ENCODE measurements around the gene SYT13.

The SYT13 gene

DNA sequence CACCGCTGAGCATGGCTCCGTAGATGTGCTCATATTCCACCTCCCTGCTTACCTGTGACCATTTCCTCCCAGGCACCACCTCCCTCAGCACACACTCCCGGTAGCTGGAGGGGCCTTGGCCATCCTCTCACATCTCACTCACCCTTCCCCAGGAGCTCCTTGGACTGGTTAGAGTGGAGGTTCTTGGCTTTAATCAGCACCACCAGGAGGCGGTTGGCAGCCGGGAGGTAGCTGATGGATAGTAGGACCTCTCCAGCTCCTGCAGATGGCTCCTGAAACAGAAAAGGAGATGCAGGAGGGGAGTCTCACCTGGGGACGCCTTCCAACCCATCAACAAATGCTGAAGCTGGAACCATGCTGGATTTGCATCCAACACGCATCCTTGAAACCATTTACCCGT lies 39.9 kb downstream of the SYT13 start:
- no peak for DNase-seq (ENCODE audit: low read depth)

DNA sequence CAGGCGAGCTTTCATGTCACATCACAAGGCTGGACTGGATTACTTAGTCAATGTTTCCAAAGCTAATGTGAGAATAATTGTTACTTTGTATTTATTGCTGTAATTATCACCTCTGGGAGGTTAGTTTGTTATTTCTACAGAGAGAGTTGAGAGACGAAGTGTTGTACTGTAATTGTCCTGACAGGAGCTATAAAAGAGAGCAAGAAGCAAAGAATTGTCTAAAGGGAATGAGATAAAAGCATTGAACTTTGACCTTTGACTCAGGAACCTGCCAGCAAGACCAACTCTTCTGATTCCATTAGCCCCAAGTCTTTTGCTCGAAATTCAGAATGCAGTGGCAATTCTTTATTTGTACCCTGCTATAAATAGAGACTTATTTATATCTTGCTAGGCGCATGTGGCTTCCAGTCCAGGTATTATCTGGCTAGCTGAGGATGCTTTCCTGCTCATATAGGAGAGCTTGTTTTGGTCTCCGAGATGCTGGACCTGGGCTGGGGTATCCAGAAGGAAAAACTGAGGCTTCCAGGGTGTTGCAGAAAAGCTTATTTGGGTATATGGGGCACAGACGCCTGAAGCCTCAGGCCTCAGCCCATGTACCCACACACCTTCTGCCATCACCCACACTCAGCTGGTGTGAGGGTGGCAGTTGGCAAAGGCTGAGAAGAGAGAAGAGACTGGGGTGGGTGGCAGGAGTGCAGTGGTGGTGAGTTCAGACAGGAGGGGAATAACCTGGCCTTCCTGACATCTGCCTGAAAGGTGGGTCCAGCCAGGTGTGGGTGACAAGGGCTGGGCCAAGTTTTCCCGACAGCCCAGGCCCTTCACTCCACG lies 40.7 kb downstream of the SYT13 start:
- no peak for DNase-seq (ENCODE audit: low read depth)

DNA sequence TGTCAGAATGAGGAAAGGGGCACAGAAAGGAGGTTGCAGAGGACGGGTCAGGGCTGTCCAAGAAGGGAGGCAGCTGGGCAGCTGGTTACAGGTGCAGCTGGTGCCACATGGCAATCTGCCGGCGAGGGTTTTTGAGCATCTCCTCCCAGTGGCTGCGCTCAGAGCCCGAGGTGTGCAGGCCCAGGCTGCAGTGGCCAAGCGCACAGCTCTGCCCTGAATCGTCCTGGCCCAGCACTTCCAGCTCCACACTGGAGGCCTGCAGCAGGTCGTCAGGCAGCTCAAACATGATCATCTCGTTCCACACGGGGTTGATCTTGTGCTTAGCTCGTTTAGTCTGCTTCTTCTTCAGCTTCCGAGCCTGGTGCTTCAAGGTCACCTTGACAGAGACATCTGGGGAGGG lies 42.2 kb downstream of the SYT13 start:
- no peak for DNase-seq (ENCODE audit: low read depth)

DNA sequence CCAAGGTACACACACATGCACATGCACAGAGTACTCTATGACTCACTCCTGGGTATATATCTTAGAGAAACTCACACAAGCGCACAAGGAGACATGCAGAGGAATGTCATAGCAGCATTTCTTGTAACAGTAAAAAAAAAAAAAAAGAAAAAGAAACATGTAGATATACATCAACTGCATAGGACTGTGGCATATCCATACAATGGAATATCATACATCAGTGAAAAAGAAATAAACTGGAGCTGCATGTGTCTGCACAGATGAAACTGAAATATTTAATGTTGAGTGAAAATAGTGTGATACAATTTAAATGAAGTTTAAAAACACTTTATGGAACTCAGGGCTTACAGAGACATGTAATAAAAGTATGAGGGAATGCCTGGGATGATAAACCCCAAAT lies 46.4 kb downstream of the SYT13 start:
- DNase-seq (ENCODE audit: low read depth): no peak

DNA sequence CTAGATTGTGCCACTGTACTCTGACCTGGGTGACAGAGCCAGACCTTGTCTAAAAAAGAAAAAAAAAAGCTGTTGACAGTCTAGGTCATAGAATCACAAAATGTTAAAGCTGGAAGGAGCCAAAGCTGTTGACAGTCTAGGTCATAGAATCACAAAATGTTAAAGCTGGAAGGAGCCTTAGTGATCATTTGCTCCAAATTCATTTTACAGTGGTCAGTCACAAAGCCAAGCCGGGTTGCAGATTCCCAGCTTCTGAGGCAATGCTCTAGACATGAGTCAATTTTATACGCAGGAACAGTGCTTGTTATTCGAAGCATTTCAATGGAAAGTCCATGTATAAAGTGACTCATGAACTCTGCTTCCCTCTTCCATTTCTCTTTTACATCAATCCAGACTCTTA lies 47.4 kb downstream of the SYT13 start:
- no peak for DNase-seq (ENCODE audit: low read depth)

DNA sequence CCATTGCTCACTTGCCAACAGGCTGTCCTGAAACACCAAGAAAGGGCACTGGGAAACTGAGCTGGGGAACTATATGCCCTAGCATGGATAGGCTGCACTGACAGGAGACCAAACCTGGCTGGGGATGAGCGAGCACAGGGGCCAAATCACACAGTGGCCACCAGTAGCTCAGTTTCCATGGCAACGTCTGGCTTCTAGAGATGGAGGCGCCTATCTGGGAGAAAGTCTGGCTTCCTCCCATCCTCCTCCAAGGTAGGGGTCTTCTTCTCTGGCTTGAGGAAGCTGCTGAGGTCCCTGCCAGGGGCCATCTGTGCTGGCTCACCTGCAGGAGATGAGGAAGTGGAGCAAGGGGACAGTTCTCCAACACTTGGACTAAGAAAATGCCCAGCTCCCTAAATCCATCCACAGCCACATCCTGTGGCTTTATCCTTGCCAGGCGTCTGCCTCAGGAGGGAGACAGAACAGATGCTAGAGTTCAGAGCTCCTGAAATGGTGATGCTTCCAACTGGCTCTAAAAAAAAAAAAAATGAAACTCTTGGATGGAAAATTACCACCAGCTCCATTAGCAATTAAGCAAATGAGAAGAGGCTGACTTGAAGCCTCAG lies 48.3 kb downstream of the SYT13 start:
- DNase-seq (ENCODE audit: low read depth): no peak

DNA sequence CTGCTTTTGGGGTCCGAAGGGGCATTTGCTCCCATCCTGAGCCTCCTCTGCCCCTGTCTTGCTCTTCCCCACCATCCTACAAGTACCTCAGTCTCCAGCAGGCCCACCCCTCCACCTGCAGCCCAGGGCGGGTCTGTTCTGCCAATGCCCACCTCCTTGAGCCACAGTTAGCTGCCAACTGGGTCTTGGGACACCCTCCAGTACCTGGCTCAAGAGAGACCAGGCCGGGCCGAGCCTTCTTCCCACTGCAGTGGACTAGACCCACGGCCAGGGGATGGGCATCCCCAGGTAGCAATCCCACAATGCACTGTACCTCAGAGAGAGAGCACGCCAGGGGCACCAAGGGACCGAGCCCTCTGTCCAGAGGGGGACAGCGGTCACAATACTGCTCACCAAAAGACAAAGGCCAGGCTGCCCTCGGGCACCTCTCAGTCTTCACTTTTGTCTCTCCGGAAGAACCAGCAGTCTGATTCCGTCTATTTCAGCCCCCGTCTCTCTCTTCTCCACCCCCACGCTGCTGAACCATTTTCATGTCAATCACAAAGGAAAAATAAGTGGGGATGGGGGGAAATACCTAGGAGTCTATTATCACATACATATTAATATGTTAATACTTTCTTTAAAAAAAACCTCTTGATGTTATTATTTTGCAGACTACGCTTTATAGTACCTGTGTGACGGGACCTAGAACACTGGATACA lies 51.7 kb downstream of the SYT13 start:
- no peak for DNase-seq (ENCODE audit: low read depth)

DNA sequence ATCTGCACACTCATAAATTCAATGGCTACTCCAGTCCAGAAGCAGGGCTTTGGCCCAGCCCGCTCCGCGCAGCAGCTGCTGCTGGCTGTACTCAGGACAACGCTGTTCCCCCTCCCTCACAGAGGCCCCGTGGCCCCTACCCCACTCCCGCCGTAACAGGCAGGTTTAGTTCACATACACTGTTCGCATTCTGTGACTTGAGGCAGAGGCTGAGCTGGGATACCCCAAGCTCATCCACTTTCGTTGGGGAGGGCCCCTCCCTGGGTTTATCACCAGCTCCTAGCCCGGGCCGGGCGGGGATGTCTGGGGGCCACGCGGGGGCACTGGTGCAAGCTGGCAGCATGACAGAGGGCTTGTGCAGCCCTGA lies 52.4 kb downstream of the SYT13 start:
- no peak for DNase-seq (ENCODE audit: low read depth)

DNA sequence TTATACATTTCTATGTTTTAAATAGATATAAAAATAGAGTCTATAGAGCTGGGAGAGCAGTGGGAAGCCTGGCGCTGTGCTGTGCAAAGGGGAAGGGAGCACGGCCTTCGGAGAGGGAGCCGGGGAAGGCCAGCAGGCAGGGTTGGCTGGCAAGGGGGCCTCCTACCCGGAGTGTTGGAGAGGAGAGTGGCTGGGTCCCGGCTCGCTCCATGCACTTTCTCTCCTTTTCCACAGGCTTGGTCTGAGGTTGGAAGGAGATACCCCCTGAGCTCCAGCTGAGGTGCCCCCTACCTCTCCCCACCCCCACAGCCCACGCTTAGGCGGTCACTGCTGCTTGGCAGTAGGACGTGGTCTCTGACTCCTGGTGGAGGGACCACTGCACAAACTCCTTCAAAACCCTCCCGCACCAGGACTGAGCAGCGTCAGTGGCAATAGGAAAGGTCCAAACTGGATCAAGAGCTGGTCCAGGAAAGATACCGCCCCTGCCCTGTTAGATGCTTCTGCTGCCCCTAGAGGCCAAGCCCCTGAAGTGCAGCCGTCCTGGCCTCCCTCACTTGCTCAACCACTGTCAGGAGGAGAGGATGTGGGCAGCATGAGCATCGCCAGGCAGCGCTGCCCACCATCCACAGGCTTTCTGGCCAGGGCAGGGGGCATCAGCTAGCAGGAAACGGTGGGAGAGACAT lies 52.9 kb downstream of the SYT13 start:
- peak; percentile 27 for DNase-seq (ENCODE audit: low read depth)

DNA sequence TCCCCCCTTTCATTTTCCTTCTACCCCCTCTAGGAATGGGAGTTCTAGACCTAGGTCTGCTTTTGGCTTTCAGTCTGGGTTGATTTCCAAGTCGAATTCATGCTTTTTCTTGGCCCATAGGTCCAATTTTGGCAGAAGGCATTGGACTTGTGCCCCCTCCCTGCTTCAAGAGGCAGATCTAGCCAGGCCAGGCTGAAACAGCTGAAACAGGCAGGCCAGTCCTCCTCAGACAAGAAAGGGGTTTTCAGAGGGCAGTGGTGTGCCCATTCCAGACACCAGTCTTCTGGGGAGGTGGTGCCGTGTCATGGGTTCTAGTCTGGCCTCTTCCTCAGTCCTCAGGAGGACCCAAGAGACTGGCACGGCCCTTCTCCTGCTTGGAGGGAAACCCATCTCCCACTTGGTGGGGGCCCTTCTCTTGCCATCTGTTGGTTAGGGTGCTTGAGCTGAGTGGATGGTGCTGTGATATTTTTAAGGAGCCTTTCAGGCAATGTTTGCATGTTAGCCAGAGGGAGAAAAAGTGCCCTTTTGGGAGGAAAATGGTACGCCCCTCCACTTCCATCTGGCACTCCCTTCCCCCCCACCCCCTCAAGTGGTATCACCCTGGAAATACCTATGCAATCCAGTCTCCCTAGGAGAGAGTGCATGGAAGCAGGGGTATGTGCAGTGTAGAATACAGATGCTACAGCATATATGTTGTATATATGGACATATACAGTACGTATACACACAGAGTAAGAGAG lies 53.6 kb downstream of the SYT13 start:
- DNase-seq (ENCODE audit: low read depth): no peak

DNA sequence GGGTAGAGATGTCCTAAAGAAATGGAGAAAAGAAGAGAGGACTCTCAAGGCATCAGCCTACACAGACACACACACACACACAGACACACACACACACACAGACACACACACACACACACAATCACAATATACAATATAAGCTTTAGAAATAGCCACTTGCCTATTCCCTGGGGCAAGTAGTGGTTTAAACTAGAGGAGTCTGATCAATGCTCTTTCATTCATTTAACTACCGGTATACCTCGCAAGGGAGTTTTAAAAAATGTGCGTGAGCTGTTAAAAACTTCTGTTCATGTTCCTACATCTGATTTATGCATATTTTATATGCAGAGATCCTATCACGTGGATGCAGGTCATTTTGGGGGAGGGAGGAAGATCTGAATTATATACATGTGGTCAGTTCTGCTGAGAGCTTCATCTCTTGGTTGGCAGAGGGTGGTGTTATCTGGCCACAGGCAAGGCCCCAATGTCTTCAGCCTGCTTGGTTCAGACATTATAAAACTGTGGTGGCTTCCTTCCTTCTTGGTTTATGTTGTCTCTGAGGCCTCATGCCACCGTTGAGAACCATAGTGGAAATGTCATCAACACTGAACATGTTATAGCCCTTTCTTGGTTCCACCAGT lies 56.6 kb downstream of the SYT13 start:
- DNase-seq (ENCODE audit: low read depth): no peak

DNA sequence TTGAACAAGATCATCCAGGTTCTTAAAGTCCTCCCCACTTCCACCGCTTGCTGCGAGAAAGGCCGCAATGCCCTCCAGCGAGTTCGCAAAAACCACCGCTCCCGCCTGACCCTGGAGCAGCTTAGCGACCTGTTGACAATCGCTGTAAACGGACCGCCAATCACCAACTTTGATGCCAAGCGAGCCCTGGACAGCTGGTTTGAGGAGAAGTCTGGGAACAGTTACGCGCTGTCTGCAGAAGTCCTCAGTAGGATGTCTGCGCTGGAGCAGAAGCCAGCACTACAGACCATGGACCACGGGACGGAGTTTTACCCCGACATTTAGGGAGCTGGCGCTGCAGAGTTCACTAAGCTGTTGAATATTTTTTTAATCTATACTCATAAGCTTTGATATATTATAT lies 58.3 kb downstream of the SYT13 start:
- DNase-seq (ENCODE audit: low read depth): no peak

DNA sequence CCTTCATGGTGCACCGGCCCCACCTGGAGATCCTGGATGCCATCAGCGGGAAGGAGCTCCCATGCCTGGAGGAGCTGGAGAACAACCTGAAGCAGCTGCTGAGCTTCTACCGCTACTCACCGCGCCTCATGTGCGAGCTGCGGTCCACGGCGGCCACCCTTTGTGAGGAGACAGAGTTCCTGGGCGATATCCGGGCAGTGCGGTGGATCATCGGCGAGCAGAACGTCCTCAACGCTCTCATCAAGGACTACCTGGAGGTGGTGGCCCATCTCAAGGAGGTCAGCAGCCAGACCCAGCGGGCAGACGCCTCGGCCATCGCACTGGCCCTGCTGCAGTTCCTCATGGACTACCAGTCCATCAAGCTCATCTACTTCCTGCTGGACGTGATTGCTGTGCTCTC lies 59.2 kb downstream of the SYT13 start:
- DNase-seq (ENCODE audit: low read depth): no peak

DNA sequence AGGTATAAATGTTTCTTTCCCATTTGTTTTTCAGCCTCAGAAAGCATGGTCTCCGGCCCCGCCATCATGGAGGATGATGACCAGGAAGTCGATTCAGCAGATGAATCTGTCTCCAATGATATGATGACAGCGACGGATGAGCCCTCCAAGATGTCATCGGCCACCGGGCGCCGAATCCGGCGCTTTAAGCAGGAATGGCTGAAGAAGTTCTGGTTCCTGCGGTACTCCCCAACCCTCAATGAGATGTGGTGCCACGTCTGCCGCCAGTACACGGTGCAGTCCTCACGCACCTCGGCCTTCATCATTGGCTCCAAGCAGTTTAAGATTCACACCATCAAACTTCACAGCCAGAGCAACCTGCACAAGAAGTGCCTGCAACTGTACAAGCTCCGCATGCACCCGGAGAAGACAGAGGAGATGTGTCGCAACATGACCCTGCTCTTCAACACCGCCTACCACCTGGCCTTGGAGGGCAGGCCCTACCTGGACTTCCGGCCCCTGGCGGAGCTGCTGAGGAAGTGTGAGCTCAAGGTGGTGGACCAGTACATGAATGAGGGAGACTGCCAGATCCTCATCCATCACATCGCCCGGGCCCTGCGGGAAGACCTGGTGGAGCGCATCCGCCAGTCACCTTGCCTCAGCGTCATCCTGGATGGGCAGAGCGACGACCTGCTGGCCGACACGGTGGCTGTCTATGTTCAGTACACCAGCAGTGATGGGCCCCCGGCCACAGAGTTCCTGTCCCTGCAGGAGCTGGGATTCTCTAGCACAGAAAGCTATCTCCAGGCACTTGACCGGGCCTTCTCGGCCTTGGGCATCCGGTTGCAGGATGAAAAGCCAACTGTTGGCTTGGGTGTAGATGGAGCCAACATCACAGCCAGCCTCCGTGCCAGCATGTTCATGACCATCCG lies 59.9 kb downstream of the SYT13 start:
- DNase-seq (ENCODE audit: low read depth): no peak

DNA sequence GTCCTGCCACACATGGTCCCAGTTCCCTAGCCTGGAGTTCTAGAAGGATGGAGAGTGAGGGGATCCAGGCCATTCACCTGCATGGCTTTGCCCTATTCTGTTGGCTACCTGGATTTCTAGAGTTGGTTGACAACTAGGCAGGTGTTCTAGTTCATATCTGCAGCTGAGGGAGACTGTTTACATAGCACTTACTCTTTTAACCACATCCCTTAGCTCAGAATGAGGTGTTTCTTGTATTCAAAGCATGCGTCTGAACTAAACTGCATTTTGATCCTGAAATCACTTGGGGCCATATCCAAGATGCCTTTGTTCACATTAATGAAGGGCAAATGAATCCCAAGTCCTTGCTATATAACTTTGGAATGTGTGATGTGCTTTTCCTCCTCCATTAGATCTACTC lies 60.9 kb downstream of the SYT13 start:
- DNase-seq (ENCODE audit: low read depth): no peak

DNA sequence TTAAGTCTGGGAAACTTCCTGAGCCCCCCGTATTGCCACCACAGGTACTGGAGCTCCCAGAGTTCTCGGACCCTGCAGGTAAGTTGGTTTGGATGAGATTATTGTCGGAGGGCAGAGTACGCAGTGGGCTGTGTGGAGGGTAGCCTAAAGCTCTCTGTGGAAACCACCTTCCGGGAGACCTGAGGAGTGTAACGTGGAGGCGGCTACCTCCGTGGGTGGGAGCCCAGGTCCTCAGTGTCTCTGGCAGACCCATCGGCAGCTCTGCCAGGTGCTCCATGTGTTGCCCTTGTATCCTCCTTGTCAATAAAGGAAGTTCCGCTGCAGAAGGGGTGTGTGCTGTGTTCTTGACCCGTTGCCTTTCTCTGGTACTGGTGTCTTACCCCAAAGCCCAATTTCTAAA lies 61.4 kb downstream of the SYT13 start:
- no peak for DNase-seq (ENCODE audit: low read depth)

DNA sequence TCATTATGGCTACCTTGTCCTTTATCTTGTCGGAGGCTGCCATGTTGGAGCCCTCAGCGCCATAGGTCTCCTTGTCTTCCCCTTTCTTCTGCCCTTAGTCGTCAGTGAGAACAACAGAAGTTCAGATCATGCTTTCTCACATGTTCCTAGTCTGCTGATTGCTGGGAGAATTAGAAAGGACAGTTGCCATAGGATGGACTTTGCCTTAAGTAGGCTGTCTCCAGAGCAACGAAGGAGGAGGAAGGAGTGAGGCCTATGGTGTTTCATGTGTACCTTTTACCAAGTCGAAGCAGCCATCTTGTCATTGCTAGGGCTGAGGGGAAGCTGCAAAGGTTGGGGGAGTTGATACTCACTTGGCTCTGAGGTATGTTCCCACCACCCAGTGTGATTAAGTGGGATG lies 62.6 kb downstream of the SYT13 start:
- DNase-seq (ENCODE audit: low read depth): no peak

DNA sequence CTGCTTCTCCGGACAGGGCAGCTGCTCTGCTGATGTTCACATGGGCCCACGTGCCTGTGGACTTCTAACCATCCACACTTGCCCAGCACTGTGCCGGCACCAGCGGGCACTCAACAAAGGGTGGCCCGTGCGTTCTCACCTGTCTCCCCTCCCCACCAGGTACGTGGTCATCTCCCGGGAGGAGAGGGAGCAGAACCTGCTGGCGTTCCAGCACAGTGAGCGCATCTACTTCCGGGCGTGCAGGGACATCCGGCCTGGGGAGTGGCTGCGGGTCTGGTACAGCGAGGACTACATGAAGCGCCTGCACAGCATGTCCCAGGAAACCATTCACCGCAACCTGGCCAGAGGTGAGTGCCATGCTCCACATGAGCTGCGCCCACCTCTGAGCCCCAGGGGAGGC lies 66.7 kb downstream of the SYT13 start:
- no peak for DNase-seq (ENCODE audit: low read depth)

DNA sequence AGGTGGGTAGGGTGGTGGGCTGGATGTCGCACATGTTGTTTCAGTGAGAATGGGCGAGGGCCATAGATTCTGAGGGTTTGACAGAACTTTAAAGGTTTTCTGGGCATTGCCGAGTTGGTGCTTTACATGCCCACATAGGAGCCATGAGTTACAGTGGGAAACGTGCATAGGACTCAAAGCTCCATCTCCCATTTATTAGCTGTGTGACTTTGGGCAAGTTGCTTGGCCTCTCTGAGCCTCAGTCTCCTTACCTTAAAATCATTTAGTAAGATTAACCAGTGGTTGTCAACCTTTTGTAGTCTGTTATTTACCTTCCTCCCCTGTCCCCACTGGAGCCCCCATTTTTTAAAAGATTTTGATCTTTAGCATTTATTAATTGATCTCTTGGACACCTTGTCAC lies 67.4 kb downstream of the SYT13 start:
- DNase-seq (ENCODE audit: low read depth): no peak

DNA sequence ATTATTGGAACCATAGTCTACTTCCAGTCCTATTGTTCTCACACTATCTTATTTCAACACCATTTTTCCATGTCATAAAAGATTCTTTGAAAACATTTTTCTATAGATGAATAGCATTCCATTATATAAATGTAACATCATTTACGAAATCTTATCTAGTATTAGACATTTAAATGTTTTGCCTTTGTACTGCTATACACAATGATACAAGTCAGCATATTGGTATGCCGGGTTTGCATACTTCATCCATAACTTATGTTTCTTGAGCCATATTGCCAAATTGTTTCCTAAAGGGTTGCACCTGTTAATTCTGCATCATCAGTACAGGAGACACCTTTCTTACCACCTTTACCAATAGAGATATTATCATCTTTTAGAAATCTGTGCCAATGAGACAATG lies 68.2 kb downstream of the SYT13 start:
- DNase-seq (ENCODE audit: low read depth): no peak

DNA sequence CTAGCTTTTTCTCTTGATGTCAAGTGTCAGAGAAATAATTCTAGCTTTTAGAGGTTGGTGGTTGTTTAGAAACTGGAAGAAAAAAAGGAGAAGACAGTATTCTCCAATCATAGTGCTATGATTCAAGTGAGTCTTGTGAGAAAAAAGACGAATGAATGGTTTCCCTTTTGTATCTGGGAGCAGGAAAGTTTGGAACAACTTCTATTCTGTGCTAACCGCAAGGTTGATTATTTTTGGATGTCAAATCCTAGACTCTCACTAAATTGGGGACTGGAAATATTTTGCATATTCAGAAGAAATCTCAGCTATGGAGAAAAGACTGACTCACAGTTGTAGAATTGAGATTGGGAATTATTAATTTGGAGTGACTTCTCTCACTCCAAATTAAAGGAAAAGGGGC lies 69.2 kb downstream of the SYT13 start:
- DNase-seq (ENCODE audit: low read depth): no peak
